H4 (cell line): ENCODE results near the gene RAP1GAP2. TPM values are rescaled to one million over a fixed set of nuclear protein-coding genes. Genes with fewer than 3 reads are reported as not detected.
"Not testable (repeated sequence)": the region's sequence is repeated elsewhere in the genome, so short reads cannot be mapped to it uniquely, and the experiment has no call there.

ENCODE experiments used
- DNase-seq: peaks from one replicate; pipeline ENCODE4 v3.0.0-alpha.2; 2015; ENCODE audit warnings: low spot score
- total RNA-seq: library from RNA; depleted of rRNA; stranded (reverse); fragments of >200 nt; shearing (Covaris generic); gene quantifications from 2 replicates; pipeline ENCODE4 v1.2.3, GENCODE V29; 2014

Gene RAP1GAP2
- total RNA-seq, 1 experiment from 2014 or later: 2.4 TPM

DNA sequence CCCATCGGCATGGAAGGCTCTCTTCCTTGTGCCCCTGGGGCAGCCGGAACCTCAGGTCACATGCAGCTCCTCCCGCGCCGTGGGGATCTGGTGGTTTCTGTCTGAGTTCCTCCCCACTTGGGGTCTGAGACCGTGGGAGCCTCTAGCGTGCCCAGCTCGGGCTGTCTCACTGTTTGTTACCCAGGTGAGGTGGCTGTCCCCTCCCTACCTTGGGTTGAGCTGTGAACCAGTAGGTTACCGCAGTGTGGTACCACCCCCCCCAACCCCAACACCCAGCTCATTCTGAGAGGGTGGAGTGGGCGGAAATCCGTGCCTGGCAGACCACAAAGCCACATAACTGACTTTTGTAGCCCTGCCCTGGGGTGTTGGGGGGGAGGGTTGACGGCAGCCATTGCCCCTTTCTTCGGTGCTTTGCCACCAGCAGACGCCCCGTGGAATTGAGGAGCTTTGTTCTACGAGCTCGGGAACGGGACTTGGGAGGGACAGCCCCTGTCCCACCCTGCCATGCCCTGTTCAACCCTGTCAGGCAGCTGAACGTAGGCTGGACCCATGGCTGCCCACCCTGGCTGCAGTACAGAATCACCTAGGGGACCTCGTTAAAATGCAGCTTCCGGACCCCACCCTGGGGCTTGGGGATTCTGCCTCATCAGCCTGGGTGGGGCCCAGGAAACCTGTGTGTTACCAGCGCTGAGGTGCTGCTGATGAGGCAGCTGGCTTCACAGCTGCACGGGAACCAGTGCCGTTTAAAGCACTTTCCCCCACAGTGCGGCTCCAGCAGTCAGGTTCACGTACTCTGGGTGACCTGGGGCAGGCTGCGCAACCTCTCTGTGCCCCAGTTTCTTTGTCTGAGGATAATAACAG, 18.5 kb downstream of the RAP1GAP2 start:
- peak; percentile 32 for DNase-seq

- DNase-seq: no peak
These were observed 19.5 kb downstream of the RAP1GAP2 start for GRCh38 chr17:2815781-2816185.

GRCh38 chr17:2816688-2817087, 20.4 kb downstream of the RAP1GAP2 start:
- no peak for DNase-seq

GRCh38 chr17:2819294-2819693, 23.1 kb downstream of the RAP1GAP2 start:
- DNase-seq: not testable (repeated sequence)

DNA sequence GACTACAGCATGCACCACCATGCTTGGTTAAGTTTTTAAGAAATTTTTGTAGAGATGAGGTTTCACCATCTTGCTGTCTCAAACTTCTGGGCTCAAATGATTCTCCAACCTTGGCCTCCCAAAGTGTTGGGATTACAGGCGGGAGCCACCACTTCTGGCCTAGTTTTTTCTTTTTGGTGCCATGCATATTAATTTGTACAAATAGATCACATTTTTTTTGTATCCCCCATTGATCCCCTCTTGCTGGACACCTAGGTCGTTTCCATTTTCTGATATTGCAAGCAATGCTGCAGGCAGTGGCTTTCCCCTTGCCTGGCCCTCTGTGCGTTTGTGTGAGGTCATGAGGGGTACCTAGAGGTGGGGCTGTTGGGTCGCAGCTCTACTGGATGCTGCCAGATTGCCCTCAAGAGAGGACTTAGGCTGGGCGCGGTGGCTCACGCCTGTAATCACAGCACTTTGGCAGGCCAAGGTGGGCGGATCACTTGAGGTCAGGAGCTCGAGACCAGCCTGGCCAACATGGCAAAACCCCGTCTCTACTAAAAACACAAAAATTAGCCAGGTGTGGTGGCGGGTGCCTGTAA, 23.8 kb downstream of the RAP1GAP2 start:
- no peak for DNase-seq

DNA sequence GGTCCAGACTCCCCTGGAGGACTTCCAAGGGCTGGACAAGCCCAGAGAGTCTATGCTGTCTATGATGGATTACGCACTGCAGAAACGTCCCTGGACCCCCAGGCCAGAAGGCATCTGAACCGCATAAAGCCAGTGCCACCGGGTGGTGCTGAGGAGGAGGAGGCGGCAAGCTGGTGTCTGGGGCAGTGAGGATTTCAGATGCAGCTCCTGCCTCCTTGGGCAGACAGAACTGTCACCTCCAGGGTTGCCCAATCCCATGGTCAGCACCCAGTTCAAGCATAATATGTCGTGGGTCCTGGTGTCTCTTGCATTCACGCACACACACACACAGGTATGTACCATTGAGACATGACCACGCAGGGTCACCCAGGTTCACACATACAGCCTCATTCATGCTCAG, 25.6 kb downstream of the RAP1GAP2 start:
- no peak for DNase-seq

DNA sequence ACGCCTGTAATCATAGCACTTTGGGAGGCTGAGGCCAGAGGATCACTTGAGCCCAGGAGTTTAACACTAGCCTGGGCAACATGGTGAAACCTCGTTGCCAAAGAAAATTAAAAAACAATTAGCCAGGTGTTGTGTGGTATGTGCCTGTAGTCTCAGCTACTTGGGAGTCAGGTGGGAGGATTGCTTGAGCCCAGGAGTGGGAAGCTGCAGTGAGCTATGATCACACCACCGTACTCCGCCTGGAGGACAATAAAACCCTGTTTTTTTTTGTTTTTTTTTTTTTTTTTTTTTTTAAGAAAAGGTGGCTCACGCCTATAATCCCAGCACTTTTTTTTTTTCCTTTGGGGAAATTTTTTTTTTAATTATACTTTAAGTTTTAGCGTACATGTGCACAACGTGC, 26.1 kb downstream of the RAP1GAP2 start:
- no peak for DNase-seq

- no peak for DNase-seq
These were observed 29.2 kb downstream of the RAP1GAP2 start for GRCh38 chr17:2825253-2825970.

GRCh38 chr17:2828397-2829038, 32.3 kb downstream of the RAP1GAP2 start:
- DNase-seq: peak; percentile 33

DNA sequence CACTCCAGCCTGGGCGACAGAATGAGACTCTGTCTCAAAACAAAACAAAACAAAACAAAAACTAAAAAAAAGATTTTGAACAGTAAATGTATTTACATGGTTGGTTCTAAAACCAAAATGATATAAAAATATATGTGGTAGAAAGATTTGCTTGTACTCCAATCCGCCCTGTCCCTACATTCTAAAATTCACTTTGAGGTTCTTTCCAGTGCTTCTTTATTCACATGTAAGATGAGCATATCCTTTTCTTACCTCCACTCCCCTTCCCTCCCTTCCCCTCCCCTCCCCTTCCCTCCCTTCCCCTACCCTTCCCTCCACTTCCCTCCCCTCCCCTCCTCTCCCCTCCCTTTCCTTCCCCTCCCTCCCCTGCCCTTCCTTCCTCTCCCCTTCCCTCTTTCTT, 34.4 kb downstream of the RAP1GAP2 start:
- no peak for DNase-seq

- no peak for DNase-seq
These were observed 39.5 kb downstream of the RAP1GAP2 start for GRCh38 chr17:2835780-2836179.

GRCh38 chr17:2837147-2837561, 40.9 kb downstream of the RAP1GAP2 start:
- DNase-seq: no peak

DNA sequence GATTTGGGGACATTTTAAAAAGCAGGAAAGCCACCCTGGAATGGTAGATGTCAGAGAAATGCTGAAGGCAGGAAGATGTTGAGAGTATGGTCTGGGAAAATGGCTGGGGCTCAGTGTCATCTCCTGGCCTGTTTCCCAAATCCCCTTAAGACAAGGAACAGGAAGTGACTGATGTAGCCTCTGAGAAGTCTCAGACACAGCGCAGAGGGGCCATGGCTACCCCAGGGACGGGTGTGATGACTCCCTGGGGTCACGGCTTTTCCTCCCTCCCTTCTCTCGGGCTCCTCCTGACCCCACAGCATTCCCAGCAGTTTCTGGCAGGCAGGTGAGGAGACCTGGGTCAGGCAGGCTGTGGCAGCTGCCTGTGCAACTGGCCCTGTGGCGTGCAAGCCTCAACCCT, 45.4 kb downstream of the RAP1GAP2 start:
- DNase-seq: no peak

GRCh38 chr17:2842464-2842863, 46.2 kb downstream of the RAP1GAP2 start:
- DNase-seq: no peak

- no peak for DNase-seq
These were observed 48.2 kb downstream of the RAP1GAP2 start for GRCh38 chr17:2844416-2844815.

- no peak for DNase-seq
These were observed 51.4 kb downstream of the RAP1GAP2 start for GRCh38 chr17:2847381-2848333.

- no peak for DNase-seq
These were observed 53.1 kb downstream of the RAP1GAP2 start for GRCh38 chr17:2849327-2849670.

DNA sequence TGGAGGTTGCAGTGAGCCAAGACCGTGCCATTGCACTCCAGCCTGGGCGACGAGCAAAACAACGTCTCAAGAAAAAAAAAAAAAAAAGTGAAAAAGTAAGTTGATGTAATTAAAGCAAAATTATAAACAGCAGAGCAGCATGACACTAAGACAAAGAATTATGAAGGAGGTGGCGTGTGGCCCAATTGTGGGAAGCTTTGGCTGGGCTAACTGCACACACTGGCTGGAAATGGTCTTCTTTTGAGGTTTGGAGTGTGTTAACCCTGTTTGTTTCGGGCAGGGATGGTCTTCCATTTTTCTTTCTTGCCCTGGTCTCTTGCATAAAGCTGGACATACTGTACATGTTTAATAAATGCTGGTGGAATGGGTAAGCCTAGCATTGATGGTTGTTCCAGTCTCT, 54.8 kb downstream of the RAP1GAP2 start:
- no peak for DNase-seq

DNA sequence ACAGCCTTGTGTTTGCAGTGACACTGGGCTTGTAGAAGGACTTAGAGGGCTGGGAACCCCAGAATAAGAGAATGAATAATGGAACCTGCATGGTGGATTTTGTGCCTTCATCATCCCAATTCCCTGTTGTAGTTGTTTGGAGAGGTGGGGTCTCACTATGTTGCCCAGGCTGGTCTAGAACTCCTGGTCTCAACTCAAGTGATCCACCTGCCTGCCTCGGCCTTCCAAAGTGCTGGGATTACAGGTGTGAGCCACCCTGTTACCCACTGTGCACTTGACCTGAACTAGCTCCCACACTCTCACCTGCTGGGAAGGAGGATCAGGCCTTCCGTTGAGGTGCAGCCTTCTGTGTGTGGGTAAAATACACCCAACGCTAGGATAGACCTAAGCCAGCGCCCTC, 55.4 kb downstream of the RAP1GAP2 start:
- no peak for DNase-seq

DNA sequence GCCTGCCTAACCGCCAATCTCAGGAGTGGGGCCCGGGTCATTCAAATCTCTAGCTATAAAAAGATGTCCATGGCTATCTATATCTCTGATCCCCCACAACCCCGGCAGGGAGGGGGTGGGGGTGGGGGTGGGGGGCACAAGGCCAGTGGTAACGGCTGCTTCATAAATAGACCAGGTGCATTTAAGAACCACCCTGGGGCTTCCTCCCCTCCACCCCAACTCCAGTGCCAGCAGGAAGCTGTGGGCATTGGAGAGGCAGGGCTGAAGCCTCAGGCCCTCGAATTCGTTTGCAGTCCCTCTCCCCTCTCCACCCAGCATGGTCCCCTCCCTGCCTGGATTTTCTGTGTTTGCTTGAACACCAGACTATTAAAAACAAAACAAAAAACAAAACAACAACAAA, 56.0 kb downstream of the RAP1GAP2 start:
- DNase-seq: no peak

DNA sequence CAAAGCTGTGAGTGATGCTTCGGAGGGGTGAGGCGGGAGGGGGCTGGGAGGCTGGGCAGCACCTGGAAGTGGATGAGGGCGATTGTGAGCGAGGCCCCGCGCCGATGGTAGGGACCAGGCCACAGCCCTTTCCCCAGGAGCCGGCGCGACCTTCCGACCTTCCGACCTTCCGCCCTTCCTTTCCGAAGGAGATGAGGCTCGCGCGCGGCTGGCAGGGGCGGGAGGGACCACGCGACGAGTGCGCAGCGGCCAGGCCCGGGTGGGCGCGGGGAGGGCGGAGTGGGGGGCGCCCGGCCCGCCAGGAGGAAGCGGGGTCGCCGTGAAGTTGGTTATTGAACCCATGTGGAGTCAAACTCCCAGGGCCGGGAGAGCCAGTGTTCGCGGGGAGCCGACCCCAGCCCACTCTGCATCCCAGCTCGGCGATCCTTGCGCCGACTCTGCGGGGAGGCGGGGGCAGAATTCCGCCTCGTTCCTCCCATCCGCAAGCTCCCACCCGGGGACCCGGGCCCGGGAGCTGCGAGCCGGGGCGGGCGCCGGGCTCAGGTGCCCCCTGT, 56.6 kb downstream of the RAP1GAP2 start:
- DNase-seq: no peak
